GM12878 (cell line): ENCODE measurements around the gene SLC4A2. TPM values are rescaled to one million over a fixed set of nuclear protein-coding genes. Genes with fewer than 3 reads are reported as not detected.

Experiments
- BACH1 ChIP-seq: fragments of 450-650 bp; IDR thresholded peaks from 2 replicates; pipeline ENCODE4 v1.6.1; 2017; ENCODE audit warnings: mild to moderate bottlenecking, borderline replicate concordance
- CBX5 ChIP-seq: sonication (generic); IDR thresholded peaks from 2 replicates; pipeline ENCODE4 v1.6.1; 2016; ENCODE audit warnings: low read depth, moderate library complexity, mild to moderate bottlenecking, inconsistent platforms
- CHD2 ChIP-seq: IDR thresholded peaks from 2 replicates; pipeline ENCODE4 v1.6.1; 2011; ENCODE audit warnings: low read depth, low read length, improper control_type of control experiment, borderline replicate concordance
- CHD4 ChIP-seq: fragments of 200-600 bp; sonication (generic); IDR thresholded peaks from 2 replicates; pipeline ENCODE4 v1.6.1; 2016; ENCODE audit warnings: mild to moderate bottlenecking
- CTCF ChIP-seq, 3 experiments: IDR thresholded peaks in 2 of 3; conservative IDR thresholded peaks in 1 of 3; 2 replicates each; pipeline ENCODE4 v1.5.1; 2011; ENCODE audit warnings: low read depth in 3 of 3, low read length in 3 of 3, mild to moderate bottlenecking in 3 of 3, control low read depth in 2 of 3, moderate library complexity in 2 of 3, inconsistent platforms in 1 of 3, mixed read lengths in 1 of 3; ENCODE audit not compliant: control insufficient read depth in 2 of 3, insufficient read depth in 1 of 3; ENCODE audit errors: extremely low read depth in 1 of 3
- CUX1 ChIP-seq: IDR thresholded peaks from 2 replicates; pipeline ENCODE4 v1.6.1; 2012; ENCODE audit warnings: improper control_type of control experiment, low read depth, low read length; ENCODE audit not compliant: insufficient replicate concordance
- ETV6 ChIP-seq, 2 experiments: fragments of 450-650 bp in 1 of 2; IDR thresholded peaks in 1 of 2; conservative IDR thresholded peaks in 1 of 2; 2 replicates each; pipeline ENCODE4 v1.6.1; 2014; ENCODE audit warnings: antibody characterized with exemption in 1 of 2, borderline replicate concordance in 1 of 2, low read depth in 1 of 2, mild to moderate bottlenecking in 1 of 2, moderate library complexity in 1 of 2
- FOXM1 ChIP-seq: IDR thresholded peaks from 2 replicates; pipeline ENCODE4 v1.6.1; 2012; ENCODE audit warnings: low read depth, mild to moderate bottlenecking, inconsistent platforms, low read length, moderate library complexity
- JUNB ChIP-seq: IDR thresholded peaks from 2 replicates; pipeline ENCODE4 v1.6.1; 2016; ENCODE audit warnings: antibody characterized with exemption, mild to moderate bottlenecking
- KDM1A ChIP-seq: fragments of 200-600 bp; sonication (generic); IDR thresholded peaks from 2 replicates; pipeline ENCODE4 v1.6.1; 2016; ENCODE audit warnings: borderline replicate concordance
- NFYB ChIP-seq: IDR thresholded peaks from 2 replicates; pipeline ENCODE4 v1.6.1; 2011; ENCODE audit warnings: low read depth, mild to moderate bottlenecking, low read length, improper control_type of control experiment, moderate library complexity; ENCODE audit not compliant: insufficient read depth
- NR2C1 ChIP-seq: fragments of 450-650 bp; IDR thresholded peaks from 2 replicates; pipeline ENCODE4 v1.6.1; 2017; ENCODE audit warnings: antibody characterized with exemption, mild to moderate bottlenecking, moderate library complexity
- RAD21 ChIP-seq: IDR thresholded peaks from 2 replicates; pipeline ENCODE4 v1.6.1; 2011; ENCODE audit warnings: mild to moderate bottlenecking, low read depth, low read length, moderate library complexity; ENCODE audit not compliant: insufficient read depth
- SMARCA5 ChIP-seq: fragments of 450-650 bp; IDR thresholded peaks from 2 replicates; pipeline ENCODE4 v1.6.1; 2017; ENCODE audit warnings: mild to moderate bottlenecking
- SMC3 ChIP-seq: IDR thresholded peaks from 2 replicates; pipeline ENCODE4 v1.6.1; 2011; ENCODE audit warnings: low read length, improper control_type of control experiment, borderline replicate concordance
- TCF3 ChIP-seq: IDR thresholded peaks from 2 replicates; pipeline ENCODE4 v1.6.1; 2012; ENCODE audit warnings: low read depth, mild to moderate bottlenecking, low read length, borderline replicate concordance; ENCODE audit not compliant: insufficient read depth
- TCF7 ChIP-seq: IDR thresholded peaks from 2 replicates; pipeline ENCODE4 v1.6.1; 2014; ENCODE audit warnings: antibody characterized with exemption, borderline replicate concordance
- polyA plus RNA-seq, 11 experiments: library from polyadenylated mRNA; depleted of rRNA in 4 of 11; unstranded in 6 of 11; stranded (reverse) in 5 of 11; fragments of >200 nt; fragmentation: Nextera tagmentation in 4 of 11; fragmentation: Illumina TruSeq in 1 of 11; extraction: Ambion mirVana in 4 of 11; extraction: Trizol in 1 of 11; gene quantifications; 1 replicate in 1 of 11; 2 replicates in 10 of 11; pipeline versions ENCODE4 v1.2.1 to v1.2.3, GENCODE V29; 2011 to 2016; ENCODE audit warnings: inconsistent platforms in 2 of 11, missing spikeins in 2 of 11, low read depth in 1 of 11
- total RNA-seq, 4 experiments: library from RNA; depleted of rRNA in 3 of 4; stranded (reverse); fragments of >200 nt in 3 of 4; fragmentation: Illumina TruSeq in 1 of 4; extraction: Trizol in 1 of 4; gene quantifications; 2 replicates each; pipeline versions ENCODE4 v1.2.1 to v1.2.3, GENCODE V29; 2013 to 2021
- TF ChIP-seq, protein P1 (sequence below): IDR thresholded peaks from 2 replicates; pipeline ENCODE4 v1.6.1; 2011; ENCODE audit warnings: borderline replicate concordance, low read depth, mild to moderate bottlenecking, moderate library complexity, mixed read lengths, low read length; ENCODE audit not compliant: insufficient read depth; ENCODE audit errors: extremely low read length
- TF ChIP-seq, protein P2 (sequence below): IDR thresholded peaks from 2 replicates; pipeline ENCODE4 v1.6.1; 2012; ENCODE audit warnings: low read depth, low read length, improper control_type of control experiment

The SLC4A2 gene
- total and polyA plus RNA-seq, 10 of the 15 experiments (the other 5 are each of a cell fraction or from before 2014, with no cell fraction given) = 2.7 to 78.6 (median 30.1) TPM

- TF ChIP-seq CTCF (IDR thresholded peaks at IDR 0.05 in 2 of 3, conservative IDR thresholded peaks at IDR 0.05 in 1 of 3; ENCODE audit: control insufficient read depth in 2 of 3, extremely low read depth in 1 of 3, insufficient read depth in 1 of 3, low read depth in 3 of 3, low read length in 3 of 3) (peak in 1 of 3 experiments; percentile 13; a peak in 1 of 6 replicates), FOXM1 (no peak), NR2C1 (no peak), NFYB (no peak), SMC3 (no peak), ETV6 (conservative IDR thresholded peaks at IDR 0.05 in 1 of 2, IDR thresholded peaks at IDR 0.05 in 1 of 2; ENCODE audit: borderline replicate concordance in 1 of 2, low read depth in 1 of 2) (no peak), CHD4 (no peak), SMARCA5 (no peak), RAD21 (no peak), TCF7 (no peak), TCF3 (no peak), KDM1A (no peak), BACH1 (no peak), CBX5 (no peak), JUNB (no peak), CHD2 (no peak), CUX1 (no peak)
- TF ChIP-seq, protein P1, sequence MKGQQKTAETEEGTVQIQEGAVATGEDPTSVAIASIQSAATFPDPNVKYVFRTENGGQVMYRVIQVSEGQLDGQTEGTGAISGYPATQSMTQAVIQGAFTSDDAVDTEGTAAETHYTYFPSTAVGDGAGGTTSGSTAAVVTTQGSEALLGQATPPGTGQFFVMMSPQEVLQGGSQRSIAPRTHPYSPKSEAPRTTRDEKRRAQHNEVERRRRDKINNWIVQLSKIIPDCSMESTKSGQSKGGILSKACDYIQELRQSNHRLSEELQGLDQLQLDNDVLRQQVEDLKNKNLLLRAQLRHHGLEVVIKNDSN = peak; percentile 30
- TF ChIP-seq, protein P2, sequence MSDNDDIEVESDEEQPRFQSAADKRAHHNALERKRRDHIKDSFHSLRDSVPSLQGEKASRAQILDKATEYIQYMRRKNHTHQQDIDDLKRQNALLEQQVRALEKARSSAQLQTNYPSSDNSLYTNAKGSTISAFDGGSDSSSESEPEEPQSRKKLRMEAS = peak; percentile 87; the same call in 1 of the 2 replicates
Observed at GRCh38 chr7:151013733-151014497, 45.5 kb upstream of the SLC4A2 start (continued).
